Keratinocyte (primary cell): ENCODE data around the gene CEP170B.

Experiments used
- EZH2 ChIP-seq: IDR thresholded peaks from one replicate; pipeline ENCODE4 v1.6.1; 2012; ENCODE audit warnings: inconsistent platforms, mild to moderate bottlenecking, low read length, moderate library complexity
- TF ChIP-seq, protein P1 (sequence below), 3 experiments: IDR thresholded peaks in 1 of 3; conservative IDR thresholded peaks in 1 of 3; optimal IDR thresholded peaks in 1 of 3; 2 replicates in 2 of 3; 3 replicates in 1 of 3; pipeline versions ENCODE3 to v1.5.1; 2011; ENCODE audit warnings: low read length in 3 of 3, mild to moderate bottlenecking in 3 of 3, moderate library complexity in 2 of 3, control low read depth in 1 of 3, inconsistent platforms in 1 of 3; ENCODE audit not compliant: insufficient read depth in 2 of 3; ENCODE audit errors: extremely low read depth in 1 of 3

DNA sequence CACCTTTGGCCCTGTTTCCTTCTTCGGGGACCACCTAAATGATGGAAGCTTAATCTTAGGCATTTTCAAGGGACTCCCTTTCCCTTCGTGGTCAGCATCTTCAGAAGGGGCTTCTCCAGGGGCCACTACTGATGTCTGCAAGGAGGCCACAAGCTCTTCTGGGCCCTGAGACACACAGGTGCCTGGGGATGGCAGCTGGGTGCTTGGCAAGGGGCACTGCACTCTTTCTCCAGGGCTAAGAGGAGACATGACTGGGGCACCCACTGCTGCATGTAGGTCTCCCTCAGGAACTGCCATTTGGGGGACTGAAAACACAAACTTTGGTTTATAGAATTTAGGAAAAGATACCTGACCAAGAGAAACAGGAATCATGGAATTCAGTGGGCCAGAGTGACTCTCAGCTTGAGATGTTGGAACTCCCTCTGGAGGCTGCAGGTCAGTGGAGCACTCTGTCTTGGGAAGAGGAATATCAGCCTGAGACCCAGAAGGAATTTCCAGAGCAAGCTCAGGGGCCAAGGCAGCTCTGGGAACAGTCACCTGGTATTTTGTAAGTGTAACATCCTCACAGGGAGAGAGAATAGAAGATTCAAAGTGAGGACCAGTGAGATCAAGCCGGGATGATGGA, 75.6 kb downstream of the CEP170B start:
- TF ChIP-seq, protein P1, sequence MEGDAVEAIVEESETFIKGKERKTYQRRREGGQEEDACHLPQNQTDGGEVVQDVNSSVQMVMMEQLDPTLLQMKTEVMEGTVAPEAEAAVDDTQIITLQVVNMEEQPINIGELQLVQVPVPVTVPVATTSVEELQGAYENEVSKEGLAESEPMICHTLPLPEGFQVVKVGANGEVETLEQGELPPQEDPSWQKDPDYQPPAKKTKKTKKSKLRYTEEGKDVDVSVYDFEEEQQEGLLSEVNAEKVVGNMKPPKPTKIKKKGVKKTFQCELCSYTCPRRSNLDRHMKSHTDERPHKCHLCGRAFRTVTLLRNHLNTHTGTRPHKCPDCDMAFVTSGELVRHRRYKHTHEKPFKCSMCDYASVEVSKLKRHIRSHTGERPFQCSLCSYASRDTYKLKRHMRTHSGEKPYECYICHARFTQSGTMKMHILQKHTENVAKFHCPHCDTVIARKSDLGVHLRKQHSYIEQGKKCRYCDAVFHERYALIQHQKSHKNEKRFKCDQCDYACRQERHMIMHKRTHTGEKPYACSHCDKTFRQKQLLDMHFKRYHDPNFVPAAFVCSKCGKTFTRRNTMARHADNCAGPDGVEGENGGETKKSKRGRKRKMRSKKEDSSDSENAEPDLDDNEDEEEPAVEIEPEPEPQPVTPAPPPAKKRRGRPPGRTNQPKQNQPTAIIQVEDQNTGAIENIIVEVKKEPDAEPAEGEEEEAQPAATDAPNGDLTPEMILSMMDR (optimal IDR thresholded peaks at IDR 0.05 in 1 of 3, IDR thresholded peaks at IDR 0.05 in 1 of 3, conservative IDR thresholded peaks at IDR 0.05 in 1 of 3; ENCODE audit: extremely low read depth in 1 of 3, insufficient read depth in 2 of 3, low read length in 3 of 3): no peak
- no peak for TF ChIP-seq EZH2
